Glutamatergic neuron (in vitro differentiated cells): ENCODE data around the gene NFKBIA. TPM values are rescaled to one million over a fixed set of nuclear protein-coding genes. Genes with fewer than 3 reads are reported as not detected.
"Not testable (repeated sequence)": the region's sequence is repeated elsewhere in the genome, so short reads cannot be mapped to it uniquely, and the experiment has no call there.

ENCODE experiments used
- DNase-seq: peaks from one replicate; pipeline ENCODE4 v3.0.0; 2022
- H3K27ac Mint-ChIP-seq: one replicate; pipeline ENCODE4 v1.8.0; 2020; ENCODE audit warnings: mild to moderate bottlenecking, mixed read lengths, inconsistent platforms; ENCODE audit not compliant: unreplicated experiment
- H3K27me3 Mint-ChIP-seq: one replicate; pipeline ENCODE4 v1.8.0; 2020; ENCODE audit warnings: mild to moderate bottlenecking, moderate library complexity, mixed read lengths, inconsistent platforms; ENCODE audit not compliant: unreplicated experiment
- H3K36me3 Mint-ChIP-seq: one replicate; pipeline ENCODE4 v1.8.0; 2020; ENCODE audit warnings: mild to moderate bottlenecking, mixed read lengths, inconsistent platforms; ENCODE audit not compliant: unreplicated experiment
- H3K4me1 Mint-ChIP-seq: one replicate; pipeline ENCODE4 v1.8.0; 2020; ENCODE audit warnings: mild to moderate bottlenecking, low read depth, mixed read lengths, inconsistent platforms; ENCODE audit not compliant: unreplicated experiment
- H3K4me3 Mint-ChIP-seq: one replicate; pipeline ENCODE4 v1.8.0; 2020; ENCODE audit warnings: mild to moderate bottlenecking, mixed read lengths, inconsistent platforms; ENCODE audit not compliant: unreplicated experiment
- H3K9me3 Mint-ChIP-seq: one replicate; pipeline ENCODE4 v1.8.0; 2020; ENCODE audit warnings: mild to moderate bottlenecking, moderate library complexity, mixed read lengths, inconsistent platforms; ENCODE audit not compliant: unreplicated experiment
- total RNA-seq: library from RNA; stranded (reverse); fragmentation: NEBNext Ultra II Directional; extraction: Animal tissue kit (Norgen Biotek cat#: 25700); gene quantifications from one replicate; pipeline ENCODE4 v1.2.1, GENCODE V29; 2021; ENCODE audit not compliant: unreplicated experiment
- TF ChIP-seq, protein P1 (sequence below): fragments of 200-600 bp; sonication (generic); IDR thresholded peaks from one replicate; pipeline ENCODE4 v1.5.0; 2021; ENCODE audit not compliant: partially characterized antibody, unreplicated experiment

The NFKBIA gene
- total RNA-seq, 1 donor from 2014 or later: 20.1 TPM

DNA sequence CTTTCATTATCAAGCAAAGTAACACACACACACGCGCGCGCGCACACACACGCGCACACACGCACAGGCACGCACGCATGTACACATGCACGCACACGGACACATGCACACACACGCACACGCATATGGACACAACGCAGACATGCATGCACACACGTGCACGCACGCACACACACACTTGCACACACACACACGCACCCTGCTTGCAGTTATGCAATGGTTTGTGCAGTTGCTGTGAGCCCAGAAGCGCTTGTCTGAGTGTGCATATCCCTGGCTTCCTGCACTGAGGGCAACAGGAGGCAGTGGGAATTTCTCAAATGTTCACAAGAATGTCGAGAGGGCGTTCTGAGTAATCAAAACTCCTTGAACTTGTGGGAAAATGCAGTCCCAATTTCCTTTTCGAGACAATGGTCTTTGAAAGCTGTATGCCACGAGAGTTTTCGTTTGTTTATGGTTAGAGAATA lies 41.6 kb downstream of the NFKBIA start:
- H3K4me3 Mint-ChIP-seq: no peak overlapping the region
- no peak overlapping the region for H3K27ac Mint-ChIP-seq
- H3K36me3 Mint-ChIP-seq: no peaks in the 10 kb centered on the region
- no peaks in the 10 kb centered on the region for H3K4me1 Mint-ChIP-seq
- H3K9me3 Mint-ChIP-seq: no peaks in the 10 kb centered on the region
- H3K27me3 Mint-ChIP-seq: no peaks in the 10 kb centered on the region
- TF ChIP-seq, protein P1, sequence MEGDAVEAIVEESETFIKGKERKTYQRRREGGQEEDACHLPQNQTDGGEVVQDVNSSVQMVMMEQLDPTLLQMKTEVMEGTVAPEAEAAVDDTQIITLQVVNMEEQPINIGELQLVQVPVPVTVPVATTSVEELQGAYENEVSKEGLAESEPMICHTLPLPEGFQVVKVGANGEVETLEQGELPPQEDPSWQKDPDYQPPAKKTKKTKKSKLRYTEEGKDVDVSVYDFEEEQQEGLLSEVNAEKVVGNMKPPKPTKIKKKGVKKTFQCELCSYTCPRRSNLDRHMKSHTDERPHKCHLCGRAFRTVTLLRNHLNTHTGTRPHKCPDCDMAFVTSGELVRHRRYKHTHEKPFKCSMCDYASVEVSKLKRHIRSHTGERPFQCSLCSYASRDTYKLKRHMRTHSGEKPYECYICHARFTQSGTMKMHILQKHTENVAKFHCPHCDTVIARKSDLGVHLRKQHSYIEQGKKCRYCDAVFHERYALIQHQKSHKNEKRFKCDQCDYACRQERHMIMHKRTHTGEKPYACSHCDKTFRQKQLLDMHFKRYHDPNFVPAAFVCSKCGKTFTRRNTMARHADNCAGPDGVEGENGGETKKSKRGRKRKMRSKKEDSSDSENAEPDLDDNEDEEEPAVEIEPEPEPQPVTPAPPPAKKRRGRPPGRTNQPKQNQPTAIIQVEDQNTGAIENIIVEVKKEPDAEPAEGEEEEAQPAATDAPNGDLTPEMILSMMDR: no peak
- DNase-seq: no peak

DNA sequence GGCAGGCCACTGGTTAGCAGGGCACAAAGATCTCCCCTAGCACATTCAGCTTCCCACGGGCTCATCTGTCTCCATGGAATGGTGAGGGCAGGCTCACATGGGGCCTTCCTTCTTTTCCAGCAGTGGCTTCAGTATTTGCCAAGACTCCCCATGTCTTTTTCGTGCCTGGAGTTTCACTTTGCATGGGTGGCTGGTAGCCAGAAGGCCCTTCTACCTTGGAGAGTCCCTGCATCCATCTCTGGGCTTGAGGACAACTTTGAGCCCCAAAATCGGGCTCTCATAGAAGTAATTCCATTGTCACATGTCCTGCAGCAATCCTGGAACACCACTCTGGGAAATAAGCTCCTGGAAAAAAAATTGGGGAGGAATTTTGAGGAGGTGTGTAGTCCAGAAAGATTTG lies 42.1 kb downstream of the NFKBIA start:
- TF ChIP-seq, protein P1: no peak
- Mint-ChIP-seq H3K27ac (no peak overlapping the region), H3K4me1 (no peaks in the 10 kb centered on the region), H3K27me3 (no peaks in the 10 kb centered on the region), H3K4me3 (no peak overlapping the region), H3K36me3 (no peaks in the 10 kb centered on the region), H3K9me3 (no peaks in the 10 kb centered on the region)
- DNase-seq: no peak

DNA sequence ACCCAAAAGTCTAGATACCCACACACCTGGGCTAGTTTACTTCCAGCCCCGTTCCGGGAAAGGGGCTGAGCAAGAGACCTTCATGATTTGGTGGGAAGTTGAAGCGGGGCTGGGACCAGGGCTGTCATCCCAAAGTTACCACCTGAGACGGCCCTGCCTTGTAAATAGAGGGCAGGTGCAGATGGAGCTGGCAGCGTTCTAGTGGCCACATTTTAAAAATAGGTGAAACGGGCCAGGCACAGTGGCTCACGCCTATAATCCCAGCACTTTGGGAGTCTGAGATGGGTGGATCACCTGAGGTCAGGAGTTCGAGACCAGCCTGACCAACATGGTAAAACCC lies 43.4 kb downstream of the NFKBIA start:
- Mint-ChIP-seq H3K4me1 (no peaks in the 10 kb centered on the region), H3K27me3 (peaks cover 2% of the 10 kb centered on the region), H3K27ac (no peak overlapping the region), H3K9me3 (no peaks in the 10 kb centered on the region), H3K36me3 (no peaks in the 10 kb centered on the region), H3K4me3 (no peak overlapping the region)
- DNase-seq: no peak
- TF ChIP-seq, protein P1: no peak

DNA sequence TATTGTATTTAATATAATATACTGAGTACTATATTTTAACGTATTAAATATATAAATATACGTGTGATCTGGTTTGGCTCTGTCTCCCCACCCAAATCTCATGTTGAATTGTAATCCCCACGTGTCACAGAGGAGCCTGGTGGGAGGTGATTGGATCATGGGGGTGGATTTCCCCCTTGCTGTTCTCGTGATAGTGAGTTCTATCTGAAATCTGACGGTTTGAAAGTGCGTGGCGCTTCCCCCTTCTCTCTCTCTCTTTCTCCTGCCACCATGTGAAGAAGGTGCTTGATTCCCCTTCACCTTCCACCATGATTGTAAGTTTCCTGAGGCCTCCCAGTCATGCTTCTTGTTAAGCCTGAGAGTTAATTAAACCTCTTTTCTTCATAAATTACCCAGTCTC lies 44.9 kb downstream of the NFKBIA start:
- not testable (repeated sequence) for H3K27ac Mint-ChIP-seq, H3K4me1 Mint-ChIP-seq, H3K9me3 Mint-ChIP-seq, H3K36me3 Mint-ChIP-seq, H3K4me3 Mint-ChIP-seq, H3K27me3 Mint-ChIP-seq, DNase-seq

DNA sequence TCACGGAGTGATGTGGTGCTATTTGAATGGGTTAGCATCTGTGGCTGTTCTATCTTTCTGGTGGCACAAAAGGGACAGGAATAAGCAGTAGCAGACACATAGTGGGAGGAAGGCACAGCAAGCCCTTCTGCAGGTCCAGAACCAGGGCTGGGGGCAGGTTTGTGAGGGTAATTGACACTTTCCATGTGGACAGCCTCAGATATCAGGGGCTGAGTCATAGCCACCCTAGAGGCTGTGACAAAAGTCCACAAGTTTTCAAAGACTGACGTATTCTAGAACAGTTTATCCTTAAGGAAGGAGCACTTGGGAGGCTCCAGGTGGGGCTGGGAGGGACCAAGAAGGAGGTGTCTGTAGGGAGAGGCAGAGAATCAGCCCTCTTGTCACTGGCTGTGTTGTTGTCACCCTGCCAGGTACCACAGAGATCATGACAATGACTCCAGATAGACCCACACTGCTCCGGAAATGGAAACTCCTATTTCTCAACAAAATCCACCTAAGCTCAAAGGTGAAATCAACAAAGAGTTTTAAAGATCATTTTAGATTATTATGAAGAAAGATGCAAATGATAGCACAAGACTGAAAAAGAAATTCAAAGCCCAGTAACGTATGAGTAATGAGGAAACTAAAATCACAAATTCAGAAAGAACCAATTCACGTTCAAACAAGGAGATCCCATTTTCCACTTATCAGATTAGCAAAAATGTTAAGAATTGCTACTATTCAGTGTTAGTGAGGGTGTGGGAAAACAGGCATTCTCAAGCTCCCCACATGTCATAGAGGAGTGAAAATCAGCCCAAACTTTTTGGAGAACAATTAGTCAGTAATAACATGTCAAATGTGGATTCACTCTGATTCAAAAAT lies 48.3 kb downstream of the NFKBIA start:
- peaks cover 4% of the 10 kb centered on the region for H3K27me3 Mint-ChIP-seq
- no peak overlapping the region for H3K4me3 Mint-ChIP-seq
- no peak for DNase-seq
- H3K27ac Mint-ChIP-seq: no peak overlapping the region
- H3K36me3 Mint-ChIP-seq: no peaks in the 10 kb centered on the region
- TF ChIP-seq, protein P1: no peak
- H3K9me3 Mint-ChIP-seq: peaks cover 1% of the 10 kb centered on the region
- no peaks in the 10 kb centered on the region for H3K4me1 Mint-ChIP-seq

DNA sequence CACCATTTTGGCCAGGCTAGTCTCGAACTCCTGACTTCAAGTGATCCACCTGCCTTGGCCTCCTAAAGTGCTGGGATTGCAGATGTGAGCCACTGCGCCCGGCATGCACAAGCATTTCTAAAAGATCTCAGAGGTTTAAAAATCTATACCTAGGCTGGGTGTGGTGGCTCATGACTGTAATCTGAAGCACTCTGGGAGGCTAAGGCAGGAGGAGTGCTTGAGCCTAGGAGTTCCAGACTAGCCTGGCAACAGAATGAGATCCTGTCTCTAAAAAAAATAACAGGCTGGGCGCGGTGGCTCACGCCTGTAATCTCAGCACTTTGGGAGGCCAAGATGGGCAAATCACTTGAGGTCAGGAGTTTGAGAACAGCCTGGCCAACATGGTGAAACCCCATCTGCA lies 49.3 kb downstream of the NFKBIA start:
- not testable (repeated sequence) for DNase-seq, H3K4me1 Mint-ChIP-seq, H3K27me3 Mint-ChIP-seq, H3K36me3 Mint-ChIP-seq, H3K9me3 Mint-ChIP-seq, H3K4me3 Mint-ChIP-seq, H3K27ac Mint-ChIP-seq
